Ovary (tissue), 9 donors: ENCODE data around the gene ABCA8. TPM values are rescaled to one million over a fixed set of nuclear protein-coding genes. Genes with fewer than 3 reads are reported as not detected.

Source experiments
- DNase-seq, 5 donors: peaks; one replicate each; pipeline ENCODE4 v3.0.0-alpha.2; 2019 to 2020
- H3K27ac ChIP-seq, 2 donors: fragments of 200-600 bp; one replicate each; pipeline versions ENCODE4 v1.5.1 to v1.8.0; 2019 to 2022
- H3K27me3 ChIP-seq: fragments of 200-600 bp; one replicate; pipeline ENCODE4 v1.8.0; 2022
- H3K36me3 ChIP-seq: fragments of 200-600 bp; sonication (generic); one replicate; pipeline ENCODE4 v1.5.1; 2019
- H3K4me1 ChIP-seq: one replicate; pipeline ENCODE4 v1.8.1; 2013; ENCODE audit warnings: mild to moderate bottlenecking, moderate library complexity; ENCODE audit not compliant: insufficient read depth
- H3K4me3 ChIP-seq: fragments of 200-600 bp; sonication (generic); one replicate; pipeline ENCODE4 v1.5.1; 2017
- H3K9me3 ChIP-seq, 2 donors: fragments of 200-600 bp in 1 of 2; sonication (generic) in 1 of 2; one replicate each; pipeline versions ENCODE4 v1.5.1 to v1.8.1; 2013 to 2019; ENCODE audit warnings: mild to moderate bottlenecking in 1 of 2, moderate library complexity in 1 of 2
- CTCF ChIP-seq, 3 donors: fragments of 450-650 bp in 2 of 3; fragments of 200-600 bp in 1 of 3; IDR thresholded peaks; one replicate each; pipeline versions ENCODE4 v1.5.1 to v1.8.0; 2016 to 2022; ENCODE audit warnings: antibody characterized with exemption in 3 of 3, mild to moderate bottlenecking in 1 of 3
- EP300 ChIP-seq: sonication (generic); formaldehyde crosslinking; IDR thresholded peaks from one replicate; pipeline ENCODE4 v1.6.1; 2017; ENCODE audit warnings: antibody characterized with exemption
- POLR2A ChIP-seq: fragments of 450-650 bp; IDR thresholded peaks from one replicate; pipeline ENCODE4 v1.6.1; 2017; ENCODE audit warnings: antibody characterized with exemption, mild to moderate bottlenecking, moderate library complexity
- WGBS, 3 donors: extraction: QIAGEN DNeasy Blood & Tissue Kit in 1 of 3; methylation state at CpG; one replicate each; pipeline versions ENCODE4 v1.1.5 to v1.1.7; 2013 to 2017; 5-methylcytosine and 5-hydroxymethylcytosine counted together
- intact Hi-C, 4 donors: fragments of 100-400 bp; cut with DNase I; formaldehyde crosslinking; loops; one replicate each; pipeline versions ENCODE4 v1.11.0 to v1.15.1; 2022 to 2023
- polyA plus RNA-seq, 2 donors: library from polyadenylated mRNA; stranded (reverse); fragments of 200-250 nt in 1 of 2; fragments of 350-450 nt in 1 of 2; fragmentation: Illumina TruSeq in 1 of 2; extraction: RNeasy Lipid Tissue Mini Kit (QIAGEN cat#74804) in 1 of 2; gene quantifications; one replicate each; pipeline ENCODE4 v1.2.3, GENCODE V29; 2013 to 2014
- total RNA-seq, 7 donors: library from RNA; depleted of rRNA in 2 of 7; stranded (reverse); fragments of >200 nt in 2 of 7; fragmentation: NEBNext Ultra II Directional in 3 of 7; extraction: Animal tissue kit (Norgen Biotek cat#: 25700) in 3 of 7; gene quantifications; one replicate each; pipeline versions ENCODE4 v1.1.0 to v1.2.4, GENCODE V29; 2016 to 2023
- donor health status: DM: no; HTN: no; CAD: no; lungs with moderate emphysema.
- donor health status: DM: no; HTN: no; CAD: no.
- donor health status: Bipolar disorder and iron deficiency.
- donor health status: DM: yes; HTN: yes; CAD: no.
- donor health status: DM: no; HTN: no; CAD: no.
- donor health status: DM: yes; HTN: yes; CAD: no.

The ABCA8 gene
- total and polyA plus RNA-seq, 9 donors, result 69.2 to 218 (median 98.5) TPM

- DNase-seq, result no peak
- Histone ChIP-seq H3K9me3 (no peaks in the 10 kb centered on the region), H3K4me3 (no peak overlapping the region), H3K36me3 (no peaks in the 10 kb centered on the region), H3K27ac (no peak overlapping the region), H3K27me3 (no peaks in the 10 kb centered on the region), H3K4me1 (no peaks in the 10 kb centered on the region)
- WGBS, 3 donors, result 69 to 77% (median 77%) methylated on average over 4 of the region's 4 CpGs
- TF ChIP-seq CTCF (IDR thresholded peaks at IDR 0.05), result no peak
- TF ChIP-seq EP300, result no peak
- TF ChIP-seq POLR2A, result no peak
- intact Hi-C loops, result no loop called here
These were observed 27.7 kb downstream of the ABCA8 start for GRCh38 chr17:68927516-68927915.

GRCh38 chr17:68924793-68925720 lies 30.1 kb downstream of the ABCA8 start:
- Histone ChIP-seq H3K27me3 (no peaks in the 10 kb centered on the region), H3K9me3 (no peaks in the 10 kb centered on the region), H3K27ac (no peak overlapping the region), H3K36me3 (no peaks in the 10 kb centered on the region), H3K4me3 (no peak overlapping the region), H3K4me1 (no peaks in the 10 kb centered on the region)
- 86 to 89% (median 88%) methylated on average over 9 of the region's 9 CpGs for WGBS, 3 donors
- intact Hi-C loops, result no loop called here
- TF ChIP-seq POLR2A (no peak), CTCF (IDR thresholded peaks at IDR 0.05) (no peak), EP300 (no peak)
- DNase-seq, result no peak

GRCh38 chr17:68910789-68911431 lies 44.3 kb downstream of the ABCA8 start:
- H3K27ac ChIP-seq, result peak overlapping the region; percentile 18 to 65
- no peaks in the 10 kb centered on the region for H3K36me3 ChIP-seq
- no peak overlapping the region for H3K4me3 ChIP-seq
- peak in 1 of 5 donors; percentile 16 for DNase-seq
- TF ChIP-seq POLR2A (no peak), EP300 (no peak), CTCF (IDR thresholded peaks at IDR 0.05) (no peak)
- no peaks in the 10 kb centered on the region for H3K27me3 ChIP-seq
- H3K9me3 ChIP-seq, result no peaks in the 10 kb centered on the region
- peaks cover 6% of the 10 kb centered on the region for H3K4me1 ChIP-seq
- intact Hi-C loops, result no loop called here
- WGBS, 3 donors, result 94 to 99% (median 97%) methylated on average over 2 of the region's 2 CpGs

- TF ChIP-seq POLR2A, result no peak
- no peak for TF ChIP-seq EP300
- no peak for TF ChIP-seq CTCF (IDR thresholded peaks at IDR 0.05)
- DNase-seq, result peak; percentile 20 to 50 (median 47)
- no peaks in the 10 kb centered on the region for H3K36me3 ChIP-seq
- no peaks in the 10 kb centered on the region for H3K27me3 ChIP-seq
- 45 to 58% (median 48%) methylated on average over 5 of the region's 5 CpGs for WGBS, 3 donors
- H3K4me1 ChIP-seq, result peaks cover 6% of the 10 kb centered on the region
- H3K27ac ChIP-seq, result peak overlapping the region; percentile 18 to 65
- intact Hi-C loops, result no loop called here
- H3K9me3 ChIP-seq, result no peaks in the 10 kb centered on the region
- H3K4me3 ChIP-seq, result no peak overlapping the region
These were observed 44.9 kb downstream of the ABCA8 start for GRCh38 chr17:68910251-68910705.
